ENCODE results near the gene R3HDML.
"Not testable (repeated sequence)": the region's sequence is repeated elsewhere in the genome, so short reads cannot be mapped to it uniquely, and the experiment has no call there.

The R3HDML gene

GRCh38 chr20:44306927-44307326 lies 29.9 kb upstream of the R3HDML start:
- TF ChIP-seq TAF1 (IDR thresholded peaks at IDR 0.05; ENCODE audit: borderline replicate concordance, low read depth, low read length) (no peak), POLR2AphosphoS5 (IDR thresholded peaks at IDR 0.05; ENCODE audit: low read depth, low read length) (no peak), POLR2A (IDR thresholded peaks at IDR 0.05; ENCODE audit: low read depth, low read length) (no peak)
- FAIRE-seq (no peak), DNase-seq (ENCODE audit: insufficient read length) (no peak)

DNA sequence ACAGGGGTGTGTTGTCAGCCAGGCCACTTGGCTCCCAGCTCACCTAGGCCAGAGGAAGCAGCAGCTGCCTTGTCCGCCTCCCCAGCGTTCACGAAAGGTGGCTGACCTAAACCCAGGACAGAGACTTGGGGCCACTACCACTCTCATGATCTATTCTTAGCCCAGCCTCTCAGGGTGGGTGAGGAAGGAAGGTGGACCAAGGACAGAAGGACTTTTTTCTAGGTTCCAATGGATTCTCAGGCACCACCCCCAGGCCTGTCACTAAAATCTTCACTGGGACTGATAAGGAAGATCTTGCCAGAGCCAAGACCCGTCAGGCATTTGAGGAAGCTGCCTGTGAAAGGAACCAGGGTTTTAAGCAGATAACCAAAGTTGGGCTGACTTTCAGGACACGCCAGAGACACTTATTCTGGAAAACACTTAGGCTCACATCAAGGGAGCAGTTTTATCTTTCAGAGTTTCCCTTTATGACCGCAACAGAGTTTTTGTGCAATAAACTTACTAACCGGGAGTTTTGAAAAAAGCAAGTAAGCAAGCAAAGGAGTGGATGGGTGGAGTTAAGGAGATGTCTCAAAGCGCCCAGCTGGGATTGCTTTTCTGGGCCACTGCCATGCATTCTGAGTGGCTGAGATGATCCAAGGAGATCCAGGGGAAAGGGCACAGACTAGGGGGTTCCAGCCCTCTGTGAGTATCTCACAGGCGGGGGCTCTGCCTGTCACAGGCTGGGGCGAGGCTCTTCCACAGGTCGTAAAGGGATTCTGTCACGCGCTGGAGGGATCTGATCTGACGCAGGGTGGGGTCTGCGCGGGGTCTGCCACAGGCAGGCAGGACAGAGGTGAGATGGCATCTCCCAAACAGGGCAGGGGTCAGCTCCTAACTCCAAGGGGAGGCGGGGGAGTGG lies 26.8 kb upstream of the R3HDML start:
- TF ChIP-seq POLR2AphosphoS5 (IDR thresholded peaks at IDR 0.05; ENCODE audit: low read depth, low read length) (no peak), POLR2A (IDR thresholded peaks at IDR 0.05; ENCODE audit: low read depth, low read length) (no peak), TAF1 (IDR thresholded peaks at IDR 0.05; ENCODE audit: borderline replicate concordance, low read depth, low read length) (no peak)
- FAIRE-seq (no peak), DNase-seq (ENCODE audit: insufficient read length) (no peak)

GRCh38 chr20:44310664-44311639 lies 25.9 kb upstream of the R3HDML start, which contains the start of gene FITM2:
Gene FITM2, minus strand, starts transcription at chr20:44311202. Its CDS starts 54 bp downstream, at chr20:44311148.
- FAIRE-seq, result peak; percentile 94

GRCh38 chr20:44314870-44315269 lies 22.0 kb upstream of the R3HDML start:
- no peak for FAIRE-seq
- no peak for TF ChIP-seq TAF1 (IDR thresholded peaks at IDR 0.05; ENCODE audit: borderline replicate concordance, low read depth, low read length)
- TF ChIP-seq POLR2A (IDR thresholded peaks at IDR 0.05; ENCODE audit: low read depth, low read length), result no peak
- TF ChIP-seq POLR2AphosphoS5 (IDR thresholded peaks at IDR 0.05; ENCODE audit: low read depth, low read length), result no peak
- DNase-seq (ENCODE audit: insufficient read length), result no peak

More at GRCh38 chr20:44310664-44311639, 25.9 kb upstream of the R3HDML start, which contains the start of gene FITM2:
- TF ChIP-seq POLR2A (IDR thresholded peaks at IDR 0.05; ENCODE audit: low read depth, low read length), result no peak
- TF ChIP-seq TAF1 (IDR thresholded peaks at IDR 0.05; ENCODE audit: borderline replicate concordance, low read depth, low read length), result no peak; the same call in 1 of the 2 replicates
- no peak for TF ChIP-seq POLR2AphosphoS5 (IDR thresholded peaks at IDR 0.05; ENCODE audit: low read depth, low read length)
- peak; percentile 99 for DNase-seq (ENCODE audit: insufficient read length)

- DNase-seq (ENCODE audit: insufficient read length) (no peak), FAIRE-seq (no peak)
- TF ChIP-seq POLR2A (IDR thresholded peaks at IDR 0.05; ENCODE audit: low read depth, low read length) (no peak), TAF1 (IDR thresholded peaks at IDR 0.05; ENCODE audit: borderline replicate concordance, low read depth, low read length) (no peak), POLR2AphosphoS5 (IDR thresholded peaks at IDR 0.05; ENCODE audit: low read depth, low read length) (no peak)
Observed at GRCh38 chr20:44319839-44320422, 16.9 kb upstream of the R3HDML start.

DNA sequence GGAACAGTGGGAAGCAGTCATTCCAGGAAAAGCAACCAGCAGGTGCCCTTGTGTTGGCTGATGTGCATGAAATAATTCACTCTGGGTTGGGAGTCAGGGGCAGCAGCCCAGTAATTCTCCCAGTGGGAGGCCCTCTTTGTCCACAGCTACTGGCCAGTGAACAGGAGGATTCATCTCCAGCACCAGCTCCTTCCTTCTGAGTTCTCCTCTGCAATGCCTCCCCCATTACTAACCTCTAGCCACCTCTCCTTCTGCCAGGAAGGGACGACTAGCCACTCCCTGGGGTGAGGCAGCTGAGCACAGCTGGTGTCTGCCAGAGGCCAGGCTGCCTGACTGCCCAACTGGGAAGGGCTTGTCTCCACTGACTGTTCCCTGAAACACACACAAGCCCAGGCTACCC lies 12.5 kb upstream of the R3HDML start:
- no peak for FAIRE-seq
- no peak for DNase-seq (ENCODE audit: insufficient read length)
- no peak for TF ChIP-seq POLR2A (IDR thresholded peaks at IDR 0.05; ENCODE audit: low read depth, low read length)
- TF ChIP-seq TAF1 (IDR thresholded peaks at IDR 0.05; ENCODE audit: borderline replicate concordance, low read depth, low read length), result no peak
- TF ChIP-seq POLR2AphosphoS5 (IDR thresholded peaks at IDR 0.05; ENCODE audit: low read depth, low read length), result no peak

- no peak for TF ChIP-seq POLR2A (IDR thresholded peaks at IDR 0.05; ENCODE audit: low read depth, low read length)
- no peak for TF ChIP-seq POLR2AphosphoS5 (IDR thresholded peaks at IDR 0.05; ENCODE audit: low read depth, low read length)
- TF ChIP-seq TAF1 (IDR thresholded peaks at IDR 0.05; ENCODE audit: borderline replicate concordance, low read depth, low read length), result no peak
- FAIRE-seq (no peak), DNase-seq (ENCODE audit: insufficient read length) (no peak)
Observed at GRCh38 chr20:44326391-44327159, 10.3 kb upstream of the R3HDML start.

DNA sequence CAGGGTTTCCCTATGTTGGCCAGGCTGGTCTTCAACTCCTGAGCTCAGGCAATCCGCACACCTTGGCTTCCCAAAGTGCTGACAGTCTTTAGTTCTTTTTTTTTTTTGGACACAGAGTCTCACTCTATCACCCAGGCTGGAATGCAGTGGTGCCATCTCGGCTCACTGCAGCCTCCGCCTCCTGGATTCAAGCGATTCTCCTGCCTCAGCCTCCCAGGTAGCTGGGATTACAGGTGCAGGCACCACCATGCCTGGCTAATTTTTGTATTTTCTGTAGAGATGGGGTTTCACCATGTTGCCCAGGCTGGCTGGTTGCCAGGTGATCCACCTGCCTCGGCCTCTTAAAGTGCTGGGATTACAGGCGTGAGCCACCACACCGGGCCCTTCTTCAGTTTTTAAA lies 9.1 kb upstream of the R3HDML start:
- not testable (repeated sequence) for FAIRE-seq; DNase-seq (ENCODE audit: insufficient read length)

GRCh38 chr20:44328428-44328827 lies 8.4 kb upstream of the R3HDML start:
- FAIRE-seq (no peak), DNase-seq (ENCODE audit: insufficient read length) (no peak)
- TF ChIP-seq TAF1 (IDR thresholded peaks at IDR 0.05; ENCODE audit: borderline replicate concordance, low read depth, low read length) (no peak), POLR2AphosphoS5 (IDR thresholded peaks at IDR 0.05; ENCODE audit: low read depth, low read length) (no peak), POLR2A (IDR thresholded peaks at IDR 0.05; ENCODE audit: low read depth, low read length) (no peak)

- DNase-seq (ENCODE audit: insufficient read length) (no peak), FAIRE-seq (no peak)
- no peak for TF ChIP-seq POLR2A (IDR thresholded peaks at IDR 0.05; ENCODE audit: low read depth, low read length)
- TF ChIP-seq TAF1 (IDR thresholded peaks at IDR 0.05; ENCODE audit: borderline replicate concordance, low read depth, low read length), result no peak
- TF ChIP-seq POLR2AphosphoS5 (IDR thresholded peaks at IDR 0.05; ENCODE audit: low read depth, low read length), result no peak
Observed at GRCh38 chr20:44331201-44331600, 5.6 kb upstream of the R3HDML start.

Measured in GM12892 (cell line).